KMS-11 (cell line): ENCODE results near the gene LZTS2.

Experiments
- H2AFZ ChIP-seq: fragments of 200-600 bp; sonication (generic); 2 replicates; pipeline ENCODE4 v1.6.1; 2016; ENCODE audit warnings: antibody characterized with exemption, mixed run types, low read depth
- H3K27ac ChIP-seq: fragments of 200-600 bp; sonication (generic); 2 replicates; pipeline ENCODE4 v1.6.1; 2016; ENCODE audit warnings: mild to moderate bottlenecking, mixed run types
- H3K27me3 ChIP-seq: fragments of 200-600 bp; sonication (generic); 2 replicates; pipeline ENCODE4 v1.6.1; 2017; ENCODE audit warnings: mild to moderate bottlenecking, low read depth, mixed run types, moderate library complexity; ENCODE audit not compliant: insufficient read depth
- H3K36me3 ChIP-seq: fragments of 200-600 bp; sonication (generic); 2 replicates; pipeline ENCODE4 v1.6.1; 2017; ENCODE audit warnings: mild to moderate bottlenecking, mixed run types; ENCODE audit not compliant: insufficient read depth
- H3K4me1 ChIP-seq: fragments of 200-600 bp; sonication (generic); 2 replicates; pipeline ENCODE4 v1.6.1; 2016; ENCODE audit warnings: mild to moderate bottlenecking, low read depth, mixed run types; ENCODE audit not compliant: poor library complexity, severe bottlenecking
- H3K4me2 ChIP-seq: fragments of 200-600 bp; sonication (generic); 2 replicates; pipeline ENCODE4 v1.7.0; 2016; ENCODE audit warnings: mild to moderate bottlenecking, mixed run types
- H3K4me3 ChIP-seq: fragments of 200-600 bp; sonication (generic); IDR thresholded peaks from 2 replicates; pipeline ENCODE4 v1.6.1; 2017; ENCODE audit warnings: low read depth, low read length, mixed read lengths; ENCODE audit not compliant: insufficient read depth
- H3K79me2 ChIP-seq: fragments of 200-600 bp; sonication (generic); 2 replicates; pipeline ENCODE4 v1.6.1; 2016; ENCODE audit warnings: low read depth, mixed run types; ENCODE audit not compliant: insufficient read depth
- H3K9ac ChIP-seq: fragments of 200-600 bp; sonication (generic); 2 replicates; pipeline ENCODE4 v1.6.1; 2016; ENCODE audit warnings: mild to moderate bottlenecking, mixed run types
- H4K20me1 ChIP-seq: fragments of 200-600 bp; sonication (generic); 2 replicates; pipeline ENCODE4 v1.6.1; 2016; ENCODE audit warnings: mild to moderate bottlenecking, mixed run types; ENCODE audit not compliant: insufficient read depth
- TF ChIP-seq, protein P1 (sequence below): fragments of 200-600 bp; sonication (generic); conservative IDR thresholded peaks from 2 replicates; pipeline ENCODE4 v1.6.1; 2017; ENCODE audit warnings: low read depth, mild to moderate bottlenecking, antibody characterized with exemption, low read length, moderate library complexity, mixed read lengths

Gene LZTS2

DNA sequence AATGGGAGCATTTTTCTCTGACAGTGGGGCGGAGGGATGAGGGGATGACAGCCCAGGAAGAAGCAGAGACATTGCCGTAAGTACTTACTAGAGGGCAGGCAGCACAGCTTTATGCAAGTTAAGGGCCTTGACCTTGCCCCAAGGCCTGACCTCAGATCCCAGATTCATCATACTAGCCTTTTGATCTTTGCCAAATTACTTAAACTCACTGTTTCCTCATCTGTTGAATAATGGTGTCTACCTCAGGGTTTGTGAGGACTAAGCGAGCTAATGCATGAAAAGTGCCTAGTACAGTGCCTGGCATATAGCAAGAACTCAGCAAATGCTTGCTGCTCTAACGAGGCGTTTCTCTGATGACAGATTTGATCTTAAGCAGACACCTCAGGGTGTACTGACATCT, 33.8 kb upstream of the LZTS2 start:
- TF ChIP-seq, protein P1, sequence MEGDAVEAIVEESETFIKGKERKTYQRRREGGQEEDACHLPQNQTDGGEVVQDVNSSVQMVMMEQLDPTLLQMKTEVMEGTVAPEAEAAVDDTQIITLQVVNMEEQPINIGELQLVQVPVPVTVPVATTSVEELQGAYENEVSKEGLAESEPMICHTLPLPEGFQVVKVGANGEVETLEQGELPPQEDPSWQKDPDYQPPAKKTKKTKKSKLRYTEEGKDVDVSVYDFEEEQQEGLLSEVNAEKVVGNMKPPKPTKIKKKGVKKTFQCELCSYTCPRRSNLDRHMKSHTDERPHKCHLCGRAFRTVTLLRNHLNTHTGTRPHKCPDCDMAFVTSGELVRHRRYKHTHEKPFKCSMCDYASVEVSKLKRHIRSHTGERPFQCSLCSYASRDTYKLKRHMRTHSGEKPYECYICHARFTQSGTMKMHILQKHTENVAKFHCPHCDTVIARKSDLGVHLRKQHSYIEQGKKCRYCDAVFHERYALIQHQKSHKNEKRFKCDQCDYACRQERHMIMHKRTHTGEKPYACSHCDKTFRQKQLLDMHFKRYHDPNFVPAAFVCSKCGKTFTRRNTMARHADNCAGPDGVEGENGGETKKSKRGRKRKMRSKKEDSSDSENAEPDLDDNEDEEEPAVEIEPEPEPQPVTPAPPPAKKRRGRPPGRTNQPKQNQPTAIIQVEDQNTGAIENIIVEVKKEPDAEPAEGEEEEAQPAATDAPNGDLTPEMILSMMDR, result no peak
- Histone ChIP-seq H3K27me3 (no peaks in the 10 kb centered on the region), H3K36me3 (no peaks in the 10 kb centered on the region), H3K9ac (no peak overlapping the region), H3K79me2 (no peaks in the 10 kb centered on the region), H3K4me3 (no peak overlapping the region), H3K4me1 (peaks cover 8% of the 10 kb centered on the region), H2AFZ (no peak overlapping the region), H3K27ac (no peak overlapping the region), H3K4me2 (no peak overlapping the region), H4K20me1 (no peaks in the 10 kb centered on the region)

DNA sequence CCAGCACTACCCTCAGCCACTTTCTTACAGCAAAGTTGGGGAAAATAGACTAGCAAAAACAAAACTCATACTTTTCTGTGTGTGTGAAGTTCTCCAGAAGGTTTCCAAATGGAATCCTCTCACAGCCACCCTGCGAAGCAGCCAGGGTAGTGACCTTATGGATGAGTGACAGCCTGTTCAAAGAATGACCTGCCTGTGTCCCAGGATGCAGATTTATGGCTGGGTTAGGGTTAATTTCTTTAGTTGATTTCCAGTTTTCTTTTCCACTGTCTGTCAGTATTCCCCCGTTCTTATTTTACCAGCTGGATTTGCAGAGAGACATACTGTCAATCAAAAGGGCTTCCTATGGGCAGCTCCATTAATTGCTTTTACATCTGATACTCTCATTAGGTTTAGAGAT, 32.7 kb upstream of the LZTS2 start:
- H3K79me2 ChIP-seq, result no peaks in the 10 kb centered on the region
- TF ChIP-seq, protein P1, result no peak
- H3K36me3 ChIP-seq, result no peaks in the 10 kb centered on the region

GRCh38 chr10:100967332-100967731, 32.3 kb upstream of the LZTS2 start:
- no peak overlapping the region for H3K9ac ChIP-seq
- no peaks in the 10 kb centered on the region for H3K27me3 ChIP-seq
- no peaks in the 10 kb centered on the region for H3K79me2 ChIP-seq
- H3K27ac ChIP-seq, result no peak overlapping the region
- H3K4me2 ChIP-seq, result no peak overlapping the region
- no peaks in the 10 kb centered on the region for H3K36me3 ChIP-seq
- TF ChIP-seq, protein P1, result no peak
- no peaks in the 10 kb centered on the region for H4K20me1 ChIP-seq
- peaks cover 8% of the 10 kb centered on the region for H3K4me1 ChIP-seq
- no peak overlapping the region for H3K4me3 ChIP-seq
- no peak overlapping the region for H2AFZ ChIP-seq

More for the DNA sequence above, 32.7 kb upstream of the LZTS2 start:
- no peak overlapping the region for H3K4me2 ChIP-seq
- no peaks in the 10 kb centered on the region for H3K27me3 ChIP-seq
- H3K27ac ChIP-seq, result no peak overlapping the region
- H3K9ac ChIP-seq, result no peak overlapping the region
- H4K20me1 ChIP-seq, result no peaks in the 10 kb centered on the region
- H2AFZ ChIP-seq, result no peak overlapping the region
- no peak overlapping the region for H3K4me3 ChIP-seq
- peaks cover 8% of the 10 kb centered on the region for H3K4me1 ChIP-seq

- Histone ChIP-seq H3K27ac (no peak overlapping the region), H3K4me2 (no peak overlapping the region), H3K79me2 (no peaks in the 10 kb centered on the region), H3K36me3 (no peaks in the 10 kb centered on the region), H3K4me1 (peaks cover 8% of the 10 kb centered on the region), H3K27me3 (no peaks in the 10 kb centered on the region), H4K20me1 (no peaks in the 10 kb centered on the region), H3K4me3 (no peak overlapping the region), H3K9ac (no peak overlapping the region), H2AFZ (peak overlapping the region; percentile 59; the same call in 1 of the 2 replicates)
- TF ChIP-seq, protein P1, result no peak
These were observed 31.4 kb upstream of the LZTS2 start for GRCh38 chr10:100968062-100968736.
